ENCODE measurements around the gene ZFP36. TPM values are rescaled to one million over a fixed set of nuclear protein-coding genes. Genes with fewer than 3 reads are reported as not detected.
A peak's percentile ranks its signal among the peaks of the same experiment; 100 is the strongest.

Gene ZFP36
- total RNA-seq, 1 donor from 2014 or later = 3.1 TPM

- Histone ChIP-seq H3K27ac (ENCODE audit: low read depth, low read length) (peak overlapping the region; percentile 85), H3K9me3 (ENCODE audit: control insufficient read depth in 3 of 3, low read length in 3 of 3) (no peaks in the 10 kb centered on the region), H3K27me3 (ENCODE audit: control insufficient read depth in 3 of 3, insufficient read depth in 3 of 3, low read length in 3 of 3) (no peaks in the 10 kb centered on the region), H3K4me1 (ENCODE audit: control insufficient read depth in 3 of 3, insufficient read depth in 3 of 3, low read length in 3 of 3) (peaks cover 21 to 47% (median 30%) of the 10 kb centered on the region in 3 donors), H3K4me3 (ENCODE audit: low read length in 3 of 3) (no peak overlapping the region), H3K36me3 (ENCODE audit: control insufficient read depth in 3 of 3, insufficient read depth in 3 of 3, low read length in 3 of 3) (peaks cover 25 to 27% (median 27%) of the 10 kb centered on the region in 3 donors), H3K9ac (ENCODE audit: low read depth in 1 of 3, low read length in 3 of 3) (no peak overlapping the region)
Measured at GRCh38 chr19:39430675-39431593, 24.3 kb downstream of the ZFP36 start.

- Histone ChIP-seq H3K27ac (ENCODE audit: low read depth, low read length) (no peak overlapping the region), H3K36me3 (ENCODE audit: control insufficient read depth in 3 of 3, insufficient read depth in 3 of 3, low read length in 3 of 3) (peaks cover 25 to 27% (median 27%) of the 10 kb centered on the region in 3 donors)
Measured at GRCh38 chr19:39432677-39433025, 26.0 kb downstream of the ZFP36 start.

GRCh38 chr19:39433480-39434079, 26.9 kb downstream of the ZFP36 start:
- H3K27ac ChIP-seq (ENCODE audit: low read depth, low read length) = no peak overlapping the region
- peaks cover 27 to 45% (median 33%) of the 10 kb centered on the region in 3 donors for H3K4me1 ChIP-seq (ENCODE audit: control insufficient read depth in 3 of 3, insufficient read depth in 3 of 3, low read length in 3 of 3)
- peaks cover 25 to 27% (median 27%) of the 10 kb centered on the region in 3 donors for H3K36me3 ChIP-seq (ENCODE audit: control insufficient read depth in 3 of 3, insufficient read depth in 3 of 3, low read length in 3 of 3)
- no peak overlapping the region for H3K9ac ChIP-seq (ENCODE audit: low read depth in 1 of 3, low read length in 3 of 3)
- no peaks in the 10 kb centered on the region for H3K9me3 ChIP-seq (ENCODE audit: control insufficient read depth in 3 of 3, low read length in 3 of 3)
- no peak overlapping the region for H3K4me3 ChIP-seq (ENCODE audit: low read length in 3 of 3)
- H3K27me3 ChIP-seq (ENCODE audit: control insufficient read depth in 3 of 3, insufficient read depth in 3 of 3, low read length in 3 of 3) = no peaks in the 10 kb centered on the region

More at GRCh38 chr19:39432677-39433025, 26.0 kb downstream of the ZFP36 start:
- Histone ChIP-seq H3K9ac (ENCODE audit: low read depth in 1 of 3, low read length in 3 of 3) (no peak overlapping the region), H3K4me1 (ENCODE audit: control insufficient read depth in 3 of 3, insufficient read depth in 3 of 3, low read length in 3 of 3) (peaks cover 28 to 52% (median 37%) of the 10 kb centered on the region in 3 donors), H3K4me3 (ENCODE audit: low read length in 3 of 3) (no peak overlapping the region), H3K9me3 (ENCODE audit: control insufficient read depth in 3 of 3, low read length in 3 of 3) (no peaks in the 10 kb centered on the region), H3K27me3 (ENCODE audit: control insufficient read depth in 3 of 3, insufficient read depth in 3 of 3, low read length in 3 of 3) (no peaks in the 10 kb centered on the region)

- Histone ChIP-seq H3K27me3 (ENCODE audit: control insufficient read depth in 3 of 3, insufficient read depth in 3 of 3, low read length in 3 of 3) (peaks cover 0 to 3% (median 0%) of the 10 kb centered on the region in 3 donors), H3K36me3 (ENCODE audit: control insufficient read depth in 3 of 3, insufficient read depth in 3 of 3, low read length in 3 of 3) (peaks cover 25 to 27% (median 27%) of the 10 kb centered on the region in 3 donors), H3K27ac (ENCODE audit: low read depth, low read length) (no peak overlapping the region), H3K4me1 (ENCODE audit: control insufficient read depth in 3 of 3, insufficient read depth in 3 of 3, low read length in 3 of 3) (peaks cover 22 to 39% (median 27%) of the 10 kb centered on the region in 3 donors), H3K9ac (ENCODE audit: low read depth in 1 of 3, low read length in 3 of 3) (peak overlapping the region; percentile 97 to 99 (median 98)), H3K4me3 (ENCODE audit: low read length in 3 of 3) (peak overlapping the region; percentile 95 to 99 (median 98)), H3K9me3 (ENCODE audit: control insufficient read depth in 3 of 3, low read length in 3 of 3) (no peaks in the 10 kb centered on the region)
Measured at GRCh38 chr19:39434123-39435076, 27.8 kb downstream of the ZFP36 start.

GRCh38 chr19:39435499-39436349, 29.1 kb downstream of the ZFP36 start, which contains the start of gene RPS16:
RPS16 (minus strand) TSS chr19:39435949; CDS start chr19:39435895, 54 bp downstream.
- Histone ChIP-seq H3K27ac (ENCODE audit: low read depth, low read length) (peak within 1 kb of the TSS; percentile 74), H3K4me1 (ENCODE audit: control insufficient read depth in 3 of 3, insufficient read depth in 3 of 3, low read length in 3 of 3) (peaks cover 22 to 38% (median 29%) of the 10 kb centered on the region in 3 donors), H3K9ac (ENCODE audit: low read depth in 1 of 3, low read length in 3 of 3) (peak within 1 kb of the TSS; percentile 97 to 99 (median 98)), H3K4me3 (ENCODE audit: low read length in 3 of 3) (peak within 1 kb of the TSS; percentile 95 to 99 (median 98)), H3K36me3 (ENCODE audit: control insufficient read depth in 3 of 3, insufficient read depth in 3 of 3, low read length in 3 of 3) (peaks cover 25 to 27% (median 27%) of the 10 kb centered on the region in 3 donors), H3K27me3 (ENCODE audit: control insufficient read depth in 3 of 3, insufficient read depth in 3 of 3, low read length in 3 of 3) (peaks cover 0 to 5% (median 0%) of the 10 kb centered on the region in 3 donors), H3K9me3 (ENCODE audit: control insufficient read depth in 3 of 3, low read length in 3 of 3) (no peaks in the 10 kb centered on the region)

GRCh38 chr19:39436350-39436716, 29.7 kb downstream of the ZFP36 start:
- Histone ChIP-seq H3K27me3 (ENCODE audit: control insufficient read depth in 3 of 3, insufficient read depth in 3 of 3, low read length in 3 of 3) (peaks cover 0 to 5% (median 0%) of the 10 kb centered on the region in 3 donors), H3K9me3 (ENCODE audit: control insufficient read depth in 3 of 3, low read length in 3 of 3) (no peaks in the 10 kb centered on the region), H3K36me3 (ENCODE audit: control insufficient read depth in 3 of 3, insufficient read depth in 3 of 3, low read length in 3 of 3) (peaks cover 21 to 27% (median 22%) of the 10 kb centered on the region in 3 donors), H3K9ac (ENCODE audit: low read depth in 1 of 3, low read length in 3 of 3) (peak overlapping the region; percentile 76 to 86 (median 77)), H3K27ac (ENCODE audit: low read depth, low read length) (peak overlapping the region; percentile 74), H3K4me3 (ENCODE audit: low read length in 3 of 3) (peak overlapping the region; percentile 66 to 99 (median 78)), H3K4me1 (ENCODE audit: control insufficient read depth in 3 of 3, insufficient read depth in 3 of 3, low read length in 3 of 3) (peaks cover 22 to 33% (median 29%) of the 10 kb centered on the region in 3 donors)

- H3K27ac ChIP-seq (ENCODE audit: low read depth, low read length) = no peak overlapping the region
- peaks cover 22 to 31% (median 29%) of the 10 kb centered on the region in 3 donors for H3K4me1 ChIP-seq (ENCODE audit: control insufficient read depth in 3 of 3, insufficient read depth in 3 of 3, low read length in 3 of 3)
- no peaks in the 10 kb centered on the region for H3K9me3 ChIP-seq (ENCODE audit: control insufficient read depth in 3 of 3, low read length in 3 of 3)
- H3K4me3 ChIP-seq (ENCODE audit: low read length in 3 of 3) = no peak overlapping the region
- H3K9ac ChIP-seq (ENCODE audit: low read depth in 1 of 3, low read length in 3 of 3) = no peak overlapping the region
- H3K36me3 ChIP-seq (ENCODE audit: control insufficient read depth in 3 of 3, insufficient read depth in 3 of 3, low read length in 3 of 3) = peaks cover 10 to 14% (median 12%) of the 10 kb centered on the region in 3 donors
- peaks cover 0 to 5% (median 0%) of the 10 kb centered on the region in 3 donors for H3K27me3 ChIP-seq (ENCODE audit: control insufficient read depth in 3 of 3, insufficient read depth in 3 of 3, low read length in 3 of 3)
Measured at GRCh38 chr19:39438270-39438934, 31.8 kb downstream of the ZFP36 start.

- H3K4me3 ChIP-seq (ENCODE audit: low read length in 3 of 3) = peak overlapping the region; percentile 97 to 100 (median 99)
- peaks cover 7 to 13% (median 10%) of the 10 kb centered on the region in 3 donors for H3K36me3 ChIP-seq (ENCODE audit: control insufficient read depth in 3 of 3, insufficient read depth in 3 of 3, low read length in 3 of 3)
- H3K4me1 ChIP-seq (ENCODE audit: control insufficient read depth in 3 of 3, insufficient read depth in 3 of 3, low read length in 3 of 3) = peaks cover 24 to 30% (median 25%) of the 10 kb centered on the region in 3 donors
- H3K27ac ChIP-seq (ENCODE audit: low read depth, low read length) = peak overlapping the region; percentile 92
- H3K9me3 ChIP-seq (ENCODE audit: control insufficient read depth in 3 of 3, low read length in 3 of 3) = no peaks in the 10 kb centered on the region
- H3K27me3 ChIP-seq (ENCODE audit: control insufficient read depth in 3 of 3, insufficient read depth in 3 of 3, low read length in 3 of 3) = no peaks in the 10 kb centered on the region
- peak overlapping the region; percentile 99 for H3K9ac ChIP-seq (ENCODE audit: low read depth in 1 of 3, low read length in 3 of 3)
Measured at GRCh38 chr19:39444598-39445195, 38.0 kb downstream of the ZFP36 start.
